NCI-H446 (cell line): ENCODE measurements around the gene DHX40.
"Not testable (repeated sequence)": the region's sequence is repeated elsewhere in the genome, so short reads cannot be mapped to it uniquely, and the experiment has no call there.

ENCODE experiments used
- DNase-seq, 2 experiments: peaks; one replicate each; lab custom pipeline; 2025; lab: John Stamatoyannopoulos, UW

DHX40 gene

GRCh38 chr17:59631276-59631675 lies 65.9 kb downstream of the DHX40 start:
- DNase-seq: no peak

- no peak for DNase-seq
Observed at GRCh38 chr17:59632398-59632797, 67.0 kb downstream of the DHX40 start.

GRCh38 chr17:59633658-59634359 lies 68.4 kb downstream of the DHX40 start:
- DNase-seq: no peak

GRCh38 chr17:59634632-59635541 lies 69.5 kb downstream of the DHX40 start:
- DNase-seq: no peak

GRCh38 chr17:59637611-59638310 lies 72.4 kb downstream of the DHX40 start:
- DNase-seq: no peak

GRCh38 chr17:59638553-59638952 lies 73.1 kb downstream of the DHX40 start:
- DNase-seq: no peak

- DNase-seq: no peak
Observed at GRCh38 chr17:59641799-59642484, 76.5 kb downstream of the DHX40 start.

GRCh38 chr17:59642565-59642964 lies 77.2 kb downstream of the DHX40 start:
- no peak for DNase-seq

- no peak for DNase-seq
Observed at GRCh38 chr17:59643159-59644140, 78.0 kb downstream of the DHX40 start.

GRCh38 chr17:59647288-59647687 lies 81.9 kb downstream of the DHX40 start:
- DNase-seq: no peak

- no peak for DNase-seq
Observed at GRCh38 chr17:59649886-59650285, 84.5 kb downstream of the DHX40 start.

- DNase-seq: no peak
Observed at GRCh38 chr17:59650642-59651041, 85.2 kb downstream of the DHX40 start.

- DNase-seq: no peak
Observed at GRCh38 chr17:59651346-59651745, 85.9 kb downstream of the DHX40 start.

- no peak for DNase-seq
Observed at GRCh38 chr17:59652119-59652518, 86.7 kb downstream of the DHX40 start.

GRCh38 chr17:59656624-59657023 lies 91.2 kb downstream of the DHX40 start:
- not testable (repeated sequence) for DNase-seq
